OCI-LY3 (cell line): Measurements from ENCODE around the gene ACAD9.

Experiments used
- EZH2phosphoT487 ChIP-seq: fragments of 200-600 bp; shearing (Covaris generic); IDR thresholded peaks from 2 replicates; pipeline ENCODE4 v1.6.1; 2018; ENCODE audit warnings: antibody characterized with exemption, mixed run types, low read depth
- TF ChIP-seq, protein P1 (sequence below): fragments of 200-600, 300-600 bp; sonication (generic); IDR thresholded peaks from 2 replicates; pipeline ENCODE4 v1.5.1; 2014; ENCODE audit warnings: antibody characterized with exemption, low read length, low read depth

DNA sequence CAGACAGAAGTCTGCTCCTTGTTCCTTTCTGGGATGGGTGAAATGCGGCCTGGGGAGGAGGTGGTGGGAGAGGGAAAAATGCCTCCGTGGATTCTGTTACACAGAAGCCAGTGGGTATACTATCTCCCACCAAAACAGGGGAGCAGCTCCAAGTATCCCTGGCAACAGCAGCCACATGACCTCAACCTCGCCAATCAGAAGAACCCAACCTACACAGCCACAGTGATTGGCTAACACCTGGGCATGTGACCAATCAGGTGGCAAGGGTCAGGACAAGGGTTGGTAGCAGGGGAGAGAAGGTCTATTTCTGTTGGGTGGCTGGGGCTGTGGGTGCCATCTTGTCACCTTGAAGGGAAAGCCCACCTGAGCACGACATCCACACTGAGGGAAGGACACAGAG lies 9.1 kb upstream of the ACAD9 start:
- TF ChIP-seq, protein P1, sequence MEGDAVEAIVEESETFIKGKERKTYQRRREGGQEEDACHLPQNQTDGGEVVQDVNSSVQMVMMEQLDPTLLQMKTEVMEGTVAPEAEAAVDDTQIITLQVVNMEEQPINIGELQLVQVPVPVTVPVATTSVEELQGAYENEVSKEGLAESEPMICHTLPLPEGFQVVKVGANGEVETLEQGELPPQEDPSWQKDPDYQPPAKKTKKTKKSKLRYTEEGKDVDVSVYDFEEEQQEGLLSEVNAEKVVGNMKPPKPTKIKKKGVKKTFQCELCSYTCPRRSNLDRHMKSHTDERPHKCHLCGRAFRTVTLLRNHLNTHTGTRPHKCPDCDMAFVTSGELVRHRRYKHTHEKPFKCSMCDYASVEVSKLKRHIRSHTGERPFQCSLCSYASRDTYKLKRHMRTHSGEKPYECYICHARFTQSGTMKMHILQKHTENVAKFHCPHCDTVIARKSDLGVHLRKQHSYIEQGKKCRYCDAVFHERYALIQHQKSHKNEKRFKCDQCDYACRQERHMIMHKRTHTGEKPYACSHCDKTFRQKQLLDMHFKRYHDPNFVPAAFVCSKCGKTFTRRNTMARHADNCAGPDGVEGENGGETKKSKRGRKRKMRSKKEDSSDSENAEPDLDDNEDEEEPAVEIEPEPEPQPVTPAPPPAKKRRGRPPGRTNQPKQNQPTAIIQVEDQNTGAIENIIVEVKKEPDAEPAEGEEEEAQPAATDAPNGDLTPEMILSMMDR: no peak
- TF ChIP-seq EZH2phosphoT487: no peak
